Prostate gland (tissue), 2 donors: ENCODE measurements around the gene CDC42EP3.

Experiments used
- CTCF ChIP-seq, 4 experiments: fragments of 200-600 bp in 2 of 4; fragments of 450-650 bp in 2 of 4; sonication (generic) in 2 of 4; IDR thresholded peaks; 1 replicate in 3 of 4; 2 replicates in 1 of 4; pipeline ENCODE4 v1.5.1; 2016 to 2019; ENCODE audit warnings: antibody characterized with exemption in 4 of 4, mild to moderate bottlenecking in 2 of 4, moderate library complexity in 2 of 4
- POLR2AphosphoS5 ChIP-seq: sonication (generic); formaldehyde crosslinking; IDR thresholded peaks from one replicate; pipeline ENCODE4 v1.6.1; 2017; ENCODE audit warnings: antibody characterized with exemption

- no peak for TF ChIP-seq CTCF (IDR thresholded peaks at IDR 0.05)
- no peak for TF ChIP-seq POLR2AphosphoS5
Observed at GRCh38 chr2:37648331-37649011, 23.0 kb downstream of the CDC42EP3 start.
